GM12891 (cell line): ENCODE measurements around the gene SCGB2A2.

Source experiments
- POLR2A ChIP-seq: IDR thresholded peaks from 2 replicates; pipeline ENCODE4 v1.6.1; 2011; ENCODE audit warnings: low read depth, low read length, control low read depth
- POLR2AphosphoS5 ChIP-seq: IDR thresholded peaks from 2 replicates; pipeline ENCODE4 v1.6.1; 2011; ENCODE audit warnings: low read depth, low read length, control low read depth
- SPI1 ChIP-seq: IDR thresholded peaks from 2 replicates; pipeline ENCODE4 v1.6.1; 2011; ENCODE audit warnings: low read depth, low read length, control low read depth
- TAF1 ChIP-seq: IDR thresholded peaks from 2 replicates; pipeline ENCODE4 v1.6.1; 2011; ENCODE audit warnings: low read depth, low read length, control low read depth

GRCh38 chr11:62238151-62238550, 31.8 kb upstream of the SCGB2A2 start:
- no peak for TF ChIP-seq POLR2A
- no peak for TF ChIP-seq POLR2AphosphoS5
- no peak for TF ChIP-seq TAF1
- TF ChIP-seq SPI1 = no peak
